MM.1S (cell line): Measurements from ENCODE around the gene CLEC6A.

ENCODE experiments used
- EZH2phosphoT487 ChIP-seq: fragments of 300-600 bp; sonication (generic); IDR thresholded peaks from 2 replicates; pipeline ENCODE4 v1.6.1; 2018; ENCODE audit warnings: antibody characterized with exemption, low read length
- TF ChIP-seq, protein P1 (sequence below): fragments of 300-600 bp; sonication (generic); IDR thresholded peaks from 2 replicates; pipeline ENCODE4 v1.5.1; 2016; ENCODE audit warnings: antibody characterized with exemption, low read length, mixed read lengths

DNA sequence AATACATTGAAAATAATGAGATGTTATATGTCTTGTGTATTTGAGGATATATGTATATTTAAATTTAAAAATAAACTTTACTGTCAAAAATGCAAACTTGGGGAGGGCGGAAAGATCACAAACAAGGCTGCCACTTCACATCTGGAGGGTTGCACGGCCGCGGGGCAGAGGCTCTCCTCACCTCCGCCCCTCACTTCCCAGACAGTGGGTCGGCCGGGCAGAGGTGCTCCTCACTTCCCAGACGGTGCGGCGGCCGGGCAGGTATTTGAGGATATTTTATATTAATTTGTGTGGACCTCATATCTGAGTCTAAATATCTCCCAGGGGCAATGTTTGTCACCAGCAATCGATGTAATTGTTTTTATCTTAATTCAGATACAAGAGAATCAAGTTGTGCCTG, 3.7 kb upstream of the CLEC6A start:
- TF ChIP-seq, protein P1, sequence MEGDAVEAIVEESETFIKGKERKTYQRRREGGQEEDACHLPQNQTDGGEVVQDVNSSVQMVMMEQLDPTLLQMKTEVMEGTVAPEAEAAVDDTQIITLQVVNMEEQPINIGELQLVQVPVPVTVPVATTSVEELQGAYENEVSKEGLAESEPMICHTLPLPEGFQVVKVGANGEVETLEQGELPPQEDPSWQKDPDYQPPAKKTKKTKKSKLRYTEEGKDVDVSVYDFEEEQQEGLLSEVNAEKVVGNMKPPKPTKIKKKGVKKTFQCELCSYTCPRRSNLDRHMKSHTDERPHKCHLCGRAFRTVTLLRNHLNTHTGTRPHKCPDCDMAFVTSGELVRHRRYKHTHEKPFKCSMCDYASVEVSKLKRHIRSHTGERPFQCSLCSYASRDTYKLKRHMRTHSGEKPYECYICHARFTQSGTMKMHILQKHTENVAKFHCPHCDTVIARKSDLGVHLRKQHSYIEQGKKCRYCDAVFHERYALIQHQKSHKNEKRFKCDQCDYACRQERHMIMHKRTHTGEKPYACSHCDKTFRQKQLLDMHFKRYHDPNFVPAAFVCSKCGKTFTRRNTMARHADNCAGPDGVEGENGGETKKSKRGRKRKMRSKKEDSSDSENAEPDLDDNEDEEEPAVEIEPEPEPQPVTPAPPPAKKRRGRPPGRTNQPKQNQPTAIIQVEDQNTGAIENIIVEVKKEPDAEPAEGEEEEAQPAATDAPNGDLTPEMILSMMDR = no peak
- TF ChIP-seq EZH2phosphoT487 = no peak
